Measurements from ENCODE around the gene HPS5. TPM values are rescaled to one million over a fixed set of nuclear protein-coding genes. Genes with fewer than 3 reads are reported as not detected.
"Not testable (repeated sequence)": the region's sequence is repeated elsewhere in the genome, so short reads cannot be mapped to it uniquely, and the experiment has no call there.

HPS5 gene
- total RNA-seq, 1 experiment from 2014 or later: 40.5 TPM

- H3K36me3 ChIP-seq; H3K9me3 ChIP-seq (replicated peaks); H3K4me1 ChIP-seq; H3K27me3 ChIP-seq; H3K4me3 ChIP-seq; H3K27ac ChIP-seq; DNase-seq: not testable (repeated sequence)
These were observed 75.4 kb downstream of the HPS5 start for GRCh38 chr11:18246379-18247190.

- DNase-seq: no peak
- Histone ChIP-seq H3K9me3 (replicated peaks) (no peaks in the 10 kb centered on the region), H3K27me3 (peaks cover 2% of the 10 kb centered on the region; the same call in 1 of the 2 replicates), H3K4me1 (no peaks in the 10 kb centered on the region), H3K27ac (no peak overlapping the region), H3K4me3 (no peak overlapping the region), H3K36me3 (no peaks in the 10 kb centered on the region)
These were observed 76.5 kb downstream of the HPS5 start for GRCh38 chr11:18245396-18245795.

DNA sequence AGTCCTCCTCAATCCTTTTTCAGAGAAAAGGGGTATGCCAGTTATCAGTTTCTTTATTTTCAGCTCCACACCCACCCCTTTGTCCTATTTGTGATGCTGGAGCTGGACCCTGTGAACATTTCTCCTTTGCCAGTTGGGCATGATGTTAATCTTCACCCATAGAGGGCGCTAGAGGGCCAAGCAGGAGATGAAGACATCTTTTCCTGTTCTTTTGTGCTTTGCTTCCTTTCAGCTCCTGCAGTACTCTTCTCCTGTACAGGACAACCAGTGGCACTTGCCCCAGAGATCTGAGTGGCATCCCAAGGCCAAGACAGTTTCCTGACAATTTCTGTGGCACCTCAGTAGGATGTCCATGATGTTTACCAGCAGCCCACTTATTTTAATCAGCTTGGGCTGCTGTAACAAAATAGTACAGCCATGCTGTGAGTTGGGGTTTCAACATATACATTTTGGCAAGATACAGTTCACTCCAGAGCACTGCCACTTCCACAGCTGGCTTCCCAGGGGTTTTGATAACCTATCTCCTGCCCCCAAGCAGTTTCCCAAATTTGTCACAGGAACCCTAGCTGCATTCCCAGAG, 78.1 kb downstream of the HPS5 start:
- no peaks in the 10 kb centered on the region; the same call in 1 of the 2 replicates for H3K27me3 ChIP-seq
- no peak overlapping the region for H3K4me3 ChIP-seq
- no peaks in the 10 kb centered on the region for H3K36me3 ChIP-seq
- peak; percentile 69 to 87 for DNase-seq
- no peaks in the 10 kb centered on the region for H3K4me1 ChIP-seq
- no peaks in the 10 kb centered on the region for H3K9me3 ChIP-seq (replicated peaks)
- H3K27ac ChIP-seq: no peak overlapping the region

DNA sequence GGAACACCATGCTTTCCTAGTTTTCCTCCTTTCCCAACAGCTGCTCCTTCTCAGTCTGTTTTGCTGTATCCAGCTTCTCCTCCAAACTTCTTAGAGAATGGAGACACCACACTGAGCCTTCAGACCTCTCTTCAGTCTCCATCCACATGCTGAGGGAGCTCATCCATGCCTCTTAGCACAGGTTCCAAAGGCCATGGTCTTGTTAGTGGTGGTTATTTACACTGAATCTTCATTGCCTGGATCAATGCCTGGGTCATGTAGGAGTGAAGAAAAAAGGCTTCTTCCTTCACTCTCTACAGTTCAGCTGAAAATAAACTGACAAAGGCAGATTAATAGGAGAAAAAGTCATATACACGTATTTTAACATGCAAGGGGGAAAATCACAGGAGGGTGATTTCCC, 82.3 kb downstream of the HPS5 start:
- DNase-seq: no peak
- H3K4me1 ChIP-seq: no peaks in the 10 kb centered on the region
- H3K4me3 ChIP-seq: no peak overlapping the region
- H3K36me3 ChIP-seq: no peaks in the 10 kb centered on the region
- H3K9me3 ChIP-seq (replicated peaks): no peaks in the 10 kb centered on the region; the same call in 1 of the 2 replicates
- H3K27ac ChIP-seq: no peak overlapping the region
- peaks cover 11% of the 10 kb centered on the region for H3K27me3 ChIP-seq

- Histone ChIP-seq H3K36me3 (no peaks in the 10 kb centered on the region), H3K4me1 (no peaks in the 10 kb centered on the region), H3K27me3 (peaks cover 11% of the 10 kb centered on the region), H3K9me3 (replicated peaks) (no peaks in the 10 kb centered on the region; the same call in 1 of the 2 replicates), H3K4me3 (no peak within 1 kb of the TSS), H3K27ac (no peak within 1 kb of the TSS)
- no peak for DNase-seq
These were observed 85.1 kb downstream of the HPS5 start, which contains the start of gene SAA4 for GRCh38 chr11:18236664-18237356. SAA4 (minus strand) TSS chr11:18236802; CDS start chr11:18235926, 876 bp downstream.

GRCh38 chr11:18235394-18236334, 86.3 kb downstream of the HPS5 start:
- no peak overlapping the region for H3K27ac ChIP-seq
- no peak overlapping the region for H3K4me3 ChIP-seq
- H3K9me3 ChIP-seq (replicated peaks): no peaks in the 10 kb centered on the region; the same call in 1 of the 2 replicates
- DNase-seq: no peak
- H3K4me1 ChIP-seq: no peaks in the 10 kb centered on the region
- H3K27me3 ChIP-seq: peaks cover 11% of the 10 kb centered on the region
- no peaks in the 10 kb centered on the region for H3K36me3 ChIP-seq

GRCh38 chr11:18233912-18234311, 88.0 kb downstream of the HPS5 start:
- Histone ChIP-seq H3K9me3 (replicated peaks) (no peaks in the 10 kb centered on the region; the same call in 1 of the 2 replicates), H3K36me3 (no peaks in the 10 kb centered on the region), H3K4me3 (no peak overlapping the region), H3K4me1 (no peaks in the 10 kb centered on the region), H3K27ac (no peak overlapping the region), H3K27me3 (peaks cover 11% of the 10 kb centered on the region)
- no peak for DNase-seq

- H3K4me1 ChIP-seq: no peaks in the 10 kb centered on the region
- 0 out of 2 replicates have a peak, but pooled peaks cover 3% of the 10 kb centered on the region for H3K27me3 ChIP-seq
- no peak overlapping the region for H3K27ac ChIP-seq
- no peaks in the 10 kb centered on the region for H3K9me3 ChIP-seq (replicated peaks)
- no peaks in the 10 kb centered on the region for H3K36me3 ChIP-seq
- H3K4me3 ChIP-seq: no peak overlapping the region
- DNase-seq: no peak
These were observed 91.1 kb downstream of the HPS5 start for GRCh38 chr11:18230859-18231258.

- Histone ChIP-seq H3K9me3 (replicated peaks) (no peaks in the 10 kb centered on the region), H3K27ac (no peak overlapping the region), H3K36me3 (no peaks in the 10 kb centered on the region), H3K27me3 (no peaks in the 10 kb centered on the region), H3K4me1 (no peaks in the 10 kb centered on the region), H3K4me3 (no peak overlapping the region)
- DNase-seq: no peak
These were observed 92.4 kb downstream of the HPS5 start for GRCh38 chr11:18229501-18229900.

Other genes starting within 250 kb of the HPS5 start
- 64.9 and 65.1 TPM in 2 replicates for gene SAAL1, start 216.1 kb downstream of the HPS5 start, total RNA-seq (2014; rRNA removed; shearing (Covaris generic))
- not detected in 2 replicates for gene MRGPRX3, start 189.6 kb downstream of the HPS5 start, total RNA-seq (2014; rRNA removed; shearing (Covaris generic))
- gene MRGPRX4, start 149.3 kb downstream of the HPS5 start, total RNA-seq (2014; rRNA removed; shearing (Covaris generic)): not detected in 2 replicates
- gene SAA4, start 85.3 kb downstream of the HPS5 start, total RNA-seq (2014; rRNA removed; shearing (Covaris generic)): not detected in 2 replicates
- not detected in 2 replicates for gene SAA2, start 73.5 kb downstream of the HPS5 start, total RNA-seq (2014; rRNA removed; shearing (Covaris generic))
- gene SAA1, start 55.9 kb downstream of the HPS5 start, total RNA-seq (2014; rRNA removed; shearing (Covaris generic)): not detected in 2 replicates
- gene GTF2H1, start 427 bp upstream of the HPS5 start, total RNA-seq (2014; rRNA removed; shearing (Covaris generic)): 72.9 and 85.2 TPM in 2 replicates
- gene LDHA, start 72.4 kb upstream of the HPS5 start, total RNA-seq (2014; rRNA removed; shearing (Covaris generic)): 1,245 and 1,269 TPM in 2 replicates
- gene LDHC, start 90.2 kb upstream of the HPS5 start, total RNA-seq (2014; rRNA removed; shearing (Covaris generic)): not detected in 2 replicates
- not detected in 2 replicates for gene LDHAL6A, start 133.7 kb upstream of the HPS5 start, total RNA-seq (2014; rRNA removed; shearing (Covaris generic))
- 85.3 and 86.4 TPM in 2 replicates for gene TSG101, start 204.8 kb upstream of the HPS5 start, total RNA-seq (2014; rRNA removed; shearing (Covaris generic))

Data from SJCRH30 (cell line).